HG03439 (cell line): Measurements from ENCODE around the gene VEGFA.

Source experiments
- ATAC-seq: cut with Tn5 transposase; IDR thresholded peaks from one replicate; pipeline ENCODE4 v1.9.1; 2021; ENCODE audit warnings: mild to moderate bottlenecking, moderate library complexity; ENCODE audit not compliant: unreplicated experiment

The VEGFA gene

GRCh38 chr6:43759136-43759906, 10.7 kb upstream of the VEGFA start:
- ATAC-seq = no peak

GRCh38 chr6:43759907-43760206, 10.2 kb upstream of the VEGFA start:
- no peak for ATAC-seq

GRCh38 chr6:43760210-43761168, 9.5 kb upstream of the VEGFA start:
- ATAC-seq = no peak

GRCh38 chr6:43761666-43762409, 8.2 kb upstream of the VEGFA start:
- no peak for ATAC-seq

GRCh38 chr6:43762410-43762768, 7.6 kb upstream of the VEGFA start:
- no peak for ATAC-seq

- ATAC-seq = no peak
Observed at GRCh38 chr6:43762966-43763695, 6.9 kb upstream of the VEGFA start.

- no peak for ATAC-seq
Observed at GRCh38 chr6:43763812-43764522, 6.0 kb upstream of the VEGFA start.

- ATAC-seq = no peak
Observed at GRCh38 chr6:43764772-43765171, 5.2 kb upstream of the VEGFA start.

GRCh38 chr6:43765776-43766499, 4.1 kb upstream of the VEGFA start:
- no peak for ATAC-seq

GRCh38 chr6:43766500-43766853, 3.5 kb upstream of the VEGFA start:
- no peak for ATAC-seq

- ATAC-seq = no peak
Observed at GRCh38 chr6:43766964-43767461, 3.0 kb upstream of the VEGFA start.

- no peak for ATAC-seq
Observed at GRCh38 chr6:43767553-43768505, 2.2 kb upstream of the VEGFA start.

- ATAC-seq = no peak
Observed at GRCh38 chr6:43768506-43768860, 1.5 kb upstream of the VEGFA start.

- no peak for ATAC-seq
Observed at GRCh38 chr6:43768983-43769525, 957 bp upstream of the VEGFA start.

- ATAC-seq = no peak
Observed at GRCh38 chr6:43770372-43771209, 580 bp downstream of the VEGFA start.

- no peak for ATAC-seq
Observed at GRCh38 chr6:43771210-43771857, 1.3 kb downstream of the VEGFA start.
